Uterus (tissue), 2 donors: ENCODE measurements around the gene TUBA3C.

Experiments used
- POLR2A ChIP-seq, 2 donors: fragments of 450-650 bp; IDR thresholded peaks; one replicate each; pipeline ENCODE4 v1.6.1; 2016; ENCODE audit warnings: antibody characterized with exemption in 2 of 2, mild to moderate bottlenecking in 1 of 2, moderate library complexity in 1 of 2
- TF ChIP-seq, protein P1 (sequence below), 4 experiments: fragments of 200-600 bp in 2 of 4; fragments of 450-650 bp in 2 of 4; sonication (generic) in 2 of 4; IDR thresholded peaks; one replicate each; pipeline ENCODE4 v1.5.1; 2016 to 2019; ENCODE audit warnings: antibody characterized with exemption in 4 of 4, mild to moderate bottlenecking in 2 of 4, moderate library complexity in 1 of 4

DNA sequence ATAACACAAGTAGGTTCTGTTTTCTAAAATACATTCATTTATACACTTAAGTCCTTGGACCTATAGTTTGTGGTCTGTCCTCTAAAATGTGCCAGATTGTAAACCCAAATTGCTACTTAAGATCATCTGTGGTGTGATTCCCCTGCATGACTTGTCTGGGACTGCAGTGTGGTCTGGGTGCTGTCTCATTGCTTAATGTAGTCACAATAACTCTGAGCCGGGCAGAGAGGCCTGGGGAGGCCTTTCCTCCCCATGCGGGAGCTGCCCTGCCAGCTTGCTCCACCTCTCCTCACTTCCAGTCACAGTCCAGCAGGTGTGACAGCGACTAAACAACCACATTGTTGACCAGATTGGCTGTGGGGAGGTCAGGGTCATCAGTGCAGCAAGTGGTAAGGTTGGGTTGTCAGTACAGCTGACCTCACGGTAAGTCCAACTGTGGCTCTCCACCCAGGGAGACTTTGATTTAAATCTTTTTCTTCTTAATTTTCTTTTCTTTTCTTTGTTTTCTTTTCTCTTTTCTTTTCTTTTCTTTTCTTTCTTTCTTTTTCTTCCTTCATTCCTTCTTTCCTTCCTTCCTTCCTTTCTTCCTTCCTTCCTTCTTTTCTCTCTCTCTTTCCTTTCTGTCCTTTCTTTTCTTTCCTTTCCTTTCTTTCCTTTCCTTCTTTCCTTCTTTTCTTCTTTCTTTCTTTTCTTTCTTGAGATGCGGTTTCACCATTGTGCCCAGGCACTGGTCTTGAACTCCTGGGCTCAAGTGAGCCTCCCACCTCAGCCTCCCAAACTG is 4.4 kb upstream of the TUBA3C start:
- TF ChIP-seq, protein P1, sequence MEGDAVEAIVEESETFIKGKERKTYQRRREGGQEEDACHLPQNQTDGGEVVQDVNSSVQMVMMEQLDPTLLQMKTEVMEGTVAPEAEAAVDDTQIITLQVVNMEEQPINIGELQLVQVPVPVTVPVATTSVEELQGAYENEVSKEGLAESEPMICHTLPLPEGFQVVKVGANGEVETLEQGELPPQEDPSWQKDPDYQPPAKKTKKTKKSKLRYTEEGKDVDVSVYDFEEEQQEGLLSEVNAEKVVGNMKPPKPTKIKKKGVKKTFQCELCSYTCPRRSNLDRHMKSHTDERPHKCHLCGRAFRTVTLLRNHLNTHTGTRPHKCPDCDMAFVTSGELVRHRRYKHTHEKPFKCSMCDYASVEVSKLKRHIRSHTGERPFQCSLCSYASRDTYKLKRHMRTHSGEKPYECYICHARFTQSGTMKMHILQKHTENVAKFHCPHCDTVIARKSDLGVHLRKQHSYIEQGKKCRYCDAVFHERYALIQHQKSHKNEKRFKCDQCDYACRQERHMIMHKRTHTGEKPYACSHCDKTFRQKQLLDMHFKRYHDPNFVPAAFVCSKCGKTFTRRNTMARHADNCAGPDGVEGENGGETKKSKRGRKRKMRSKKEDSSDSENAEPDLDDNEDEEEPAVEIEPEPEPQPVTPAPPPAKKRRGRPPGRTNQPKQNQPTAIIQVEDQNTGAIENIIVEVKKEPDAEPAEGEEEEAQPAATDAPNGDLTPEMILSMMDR (IDR thresholded peaks at IDR 0.05): no peak
- no peak for TF ChIP-seq POLR2A (IDR thresholded peaks at IDR 0.05)
